Stimulated activated CD8-positive, alpha-beta memory T cell treated with anti-CD3 and anti-CD28 coated beads, Interleukin-2, amount 100 ng/mL, for 1 hour (primary cell): ENCODE data around the gene TMBIM1.
A peak's percentile ranks its signal among the peaks of the same experiment; 100 is the strongest.

Experiments
- DNase-seq, 2 donors: peaks; one replicate each; pipeline ENCODE4 v3.0.0-alpha.2; 2020; ENCODE audit warnings: low read depth in 2 of 2

TMBIM1 gene

GRCh38 chr2:218257390-218257981, 34.8 kb downstream of the TMBIM1 start:
- DNase-seq, result peak; percentile 29 to 48

GRCh38 chr2:218256612-218257350, 35.5 kb downstream of the TMBIM1 start:
- DNase-seq, result no peak

GRCh38 chr2:218255446-218255845, 36.9 kb downstream of the TMBIM1 start:
- DNase-seq, result no peak

GRCh38 chr2:218253232-218253625, 39.1 kb downstream of the TMBIM1 start:
- DNase-seq, result no peak

- DNase-seq, result no peak
Observed at GRCh38 chr2:218252509-218253231, 39.6 kb downstream of the TMBIM1 start.

GRCh38 chr2:218249691-218250090, 42.6 kb downstream of the TMBIM1 start:
- DNase-seq, result no peak

GRCh38 chr2:218245214-218245613, 47.1 kb downstream of the TMBIM1 start:
- DNase-seq, result no peak

- no peak for DNase-seq
Observed at GRCh38 chr2:218244665-218245064, 47.6 kb downstream of the TMBIM1 start.

GRCh38 chr2:218244204-218244603, 48.1 kb downstream of the TMBIM1 start:
- no peak for DNase-seq

- no peak for DNase-seq
Observed at GRCh38 chr2:218238887-218239286, 53.4 kb downstream of the TMBIM1 start.

- no peak for DNase-seq
Observed at GRCh38 chr2:218236829-218237228, 55.5 kb downstream of the TMBIM1 start.

- DNase-seq, result no peak
Observed at GRCh38 chr2:218235017-218235416, 57.3 kb downstream of the TMBIM1 start.

- DNase-seq, result no peak
Observed at GRCh38 chr2:218234521-218234920, 57.8 kb downstream of the TMBIM1 start.

- DNase-seq, result no peak
Observed at GRCh38 chr2:218233543-218233942, 58.8 kb downstream of the TMBIM1 start.

- no peak for DNase-seq
Observed at GRCh38 chr2:218230882-218231281, 61.4 kb downstream of the TMBIM1 start.

- DNase-seq, result no peak
Observed at GRCh38 chr2:218229851-218230250, 62.5 kb downstream of the TMBIM1 start.

GRCh38 chr2:218229239-218229638, 63.1 kb downstream of the TMBIM1 start:
- DNase-seq, result no peak

GRCh38 chr2:218228366-218229090, 63.8 kb downstream of the TMBIM1 start:
- no peak for DNase-seq

- no peak for DNase-seq
Observed at GRCh38 chr2:218226903-218227302, 65.4 kb downstream of the TMBIM1 start.
